Activated effector memory CD4-positive, alpha-beta T cell treated with anti-CD3 and anti-CD28 coated beads, Interleukin-2, amount 50 U/mL, for 16 hours (primary cell): ENCODE data around the gene SVOP.
"Not testable (repeated sequence)": the region's sequence is repeated elsewhere in the genome, so short reads cannot be mapped to it uniquely, and the experiment has no call there.

Experiments used
- DNase-seq: peaks from one replicate; pipeline ENCODE4 v3.0.0-alpha.2; 2020

SVOP gene

DNA sequence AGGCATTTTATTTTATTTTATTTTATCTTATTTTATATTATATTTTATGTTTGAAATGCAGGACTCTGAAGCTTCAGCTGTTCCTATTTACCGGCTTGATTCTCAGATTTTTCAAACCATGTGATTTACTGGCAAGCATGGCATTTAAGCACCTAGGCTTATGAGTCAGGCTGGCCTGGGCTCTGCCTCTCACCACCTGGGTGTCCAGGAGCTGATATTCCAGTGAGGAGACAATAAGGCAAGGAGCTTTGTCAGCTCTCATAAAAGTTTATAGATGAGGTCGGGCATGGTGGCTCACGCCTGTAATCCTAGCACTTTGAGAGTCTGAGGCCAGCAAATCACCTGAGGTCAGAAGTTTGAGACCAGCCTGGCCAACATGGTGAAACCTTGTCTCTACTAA, 138.9 kb downstream of the SVOP start:
- no peak for DNase-seq

DNA sequence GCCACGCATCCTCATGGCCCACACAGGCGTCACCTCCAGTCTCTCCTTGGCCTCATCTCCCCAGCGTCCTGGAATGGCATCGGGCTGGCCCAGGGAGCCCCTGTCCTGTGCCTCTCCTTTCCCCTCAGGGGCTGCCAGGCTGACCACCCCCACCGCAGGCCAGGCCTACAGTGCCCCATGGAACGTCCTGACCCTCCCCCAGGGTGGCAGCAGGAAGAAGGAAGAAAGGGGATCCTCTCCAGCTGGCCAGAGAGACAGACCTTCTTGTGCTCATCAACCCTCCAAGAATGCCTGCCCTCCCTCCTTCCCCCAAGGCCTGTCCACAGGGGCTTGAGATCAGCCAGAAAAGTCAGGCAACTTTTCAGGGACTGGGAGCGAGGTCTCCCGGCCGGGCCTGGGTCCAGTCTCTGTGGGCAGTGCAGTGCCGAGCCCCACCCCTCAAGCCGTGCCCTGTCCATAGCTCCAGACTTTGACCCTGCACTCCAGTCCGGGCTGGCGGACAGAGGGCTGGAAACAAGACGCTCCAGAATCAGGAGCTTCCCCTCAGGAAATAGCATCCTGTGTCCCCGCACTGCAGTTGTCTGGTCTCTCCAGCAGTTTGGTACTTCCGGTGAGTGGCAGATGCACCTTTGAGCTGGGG, 141.1 kb downstream of the SVOP start, which contains the start of gene DAO:
DAO (plus strand) TSS at position 478 of the 640 bp plus-strand sequence. CDS start 4,915 bp downstream, outside the sequence.
- DNase-seq = no peak

DNA sequence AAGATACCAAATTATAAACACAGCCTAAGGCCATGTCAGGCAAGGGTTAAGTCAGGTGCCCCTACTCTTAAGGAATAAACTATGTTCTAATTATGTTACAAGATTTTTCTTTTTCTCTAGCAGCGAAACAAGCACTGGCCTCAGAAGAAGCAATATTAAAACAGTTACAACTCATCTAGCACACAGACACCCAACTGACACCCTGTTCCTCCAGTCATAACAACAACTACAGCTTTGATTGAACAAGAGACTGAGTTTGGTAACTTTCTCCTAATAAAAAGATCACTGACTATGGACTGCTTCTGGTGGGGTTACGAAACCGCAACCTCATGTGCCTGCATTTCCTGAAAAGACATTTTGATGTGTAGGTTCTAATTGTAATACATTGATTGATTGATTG, 144.3 kb downstream of the SVOP start:
- no peak for DNase-seq

DNA sequence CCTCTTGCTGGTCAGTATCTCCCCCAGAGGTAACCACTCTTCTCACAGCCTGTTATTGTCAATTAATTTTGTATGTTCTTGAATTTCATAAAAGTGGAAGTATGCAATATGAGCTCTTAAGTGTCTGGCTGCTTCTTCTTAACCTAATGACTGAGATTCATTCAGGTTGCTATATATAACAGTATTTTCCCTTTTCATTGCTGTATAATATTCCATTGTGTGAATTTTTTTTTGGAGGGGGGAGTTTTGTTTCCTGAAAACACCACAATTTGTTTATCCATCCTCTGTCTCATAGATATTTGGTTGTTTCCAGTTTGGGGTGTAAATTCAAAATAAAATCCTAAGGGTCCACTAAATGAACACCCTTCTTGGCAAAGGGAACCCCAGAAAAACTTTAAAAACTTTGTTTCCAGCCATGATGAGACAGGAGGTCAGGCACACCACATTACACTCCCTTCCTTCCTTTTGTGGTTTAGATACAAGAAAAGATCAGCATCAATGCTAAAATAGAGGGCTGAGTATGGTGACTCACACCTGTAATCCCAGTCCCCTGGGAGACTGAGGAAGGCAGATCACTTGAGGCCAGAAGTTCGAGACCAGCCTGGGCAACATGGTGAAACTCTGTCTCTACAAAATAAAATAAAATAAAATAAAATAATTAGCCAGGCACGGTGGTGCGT, 145.0 kb downstream of the SVOP start:
- DNase-seq = no peak

DNA sequence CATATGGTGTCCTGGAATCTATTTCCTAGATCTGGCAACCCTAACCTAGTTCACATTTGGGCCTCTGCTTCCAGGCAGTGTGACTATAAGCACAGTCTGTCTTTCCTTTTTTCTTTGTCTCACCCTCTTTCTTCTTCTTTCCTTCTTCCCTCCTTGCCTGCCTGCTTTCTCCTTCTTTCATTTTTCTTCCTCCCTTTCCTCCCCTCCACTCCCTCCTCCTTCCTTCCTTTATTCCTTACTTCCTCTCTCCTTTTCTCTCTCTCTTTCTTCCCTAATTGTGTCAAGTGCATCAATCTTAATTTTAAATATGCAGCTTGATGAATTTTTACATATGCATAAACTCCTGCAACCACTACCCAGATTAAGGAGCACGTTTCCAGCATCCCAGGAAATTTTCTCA, 145.6 kb downstream of the SVOP start:
- no peak for DNase-seq

DNA sequence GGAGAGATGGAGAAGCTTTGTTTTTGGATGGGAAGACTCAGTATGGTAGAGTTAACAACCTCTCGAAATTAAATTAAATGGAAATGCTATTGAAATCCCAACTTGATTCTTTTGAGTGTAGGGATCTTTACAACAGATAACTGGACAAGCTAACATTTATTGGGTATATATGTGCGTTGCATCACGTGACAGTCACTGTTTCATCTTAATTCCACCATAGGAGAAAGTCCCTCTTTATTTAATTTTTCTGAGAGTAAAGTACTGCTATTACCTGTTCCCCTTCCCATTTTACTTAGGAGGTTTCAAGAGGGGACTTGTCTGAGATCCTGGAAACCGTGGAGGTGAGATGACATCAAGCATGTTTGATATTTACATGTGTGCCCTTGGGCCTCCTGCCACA, 152.1 kb downstream of the SVOP start:
- no peak for DNase-seq

DNA sequence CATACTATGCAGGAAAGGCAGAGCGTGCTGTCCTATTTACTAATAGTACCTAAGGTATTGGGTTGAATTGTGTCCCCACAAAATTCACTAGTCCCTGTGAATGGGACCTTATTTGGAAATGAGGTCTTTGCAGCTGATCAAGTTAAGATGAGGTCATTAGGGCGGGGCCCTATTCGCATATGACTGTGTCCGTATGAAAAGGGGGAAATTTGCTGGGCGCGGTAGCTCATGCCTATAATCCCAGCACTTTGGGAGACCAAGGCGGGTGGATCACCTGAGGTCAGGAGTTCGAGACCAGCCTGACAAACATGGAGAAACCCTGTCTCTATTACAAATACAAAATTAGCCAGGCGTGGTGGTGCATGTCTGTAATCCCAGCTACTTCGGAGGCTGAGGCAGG, 154.8 kb downstream of the SVOP start:
- DNase-seq = not testable (repeated sequence)

DNA sequence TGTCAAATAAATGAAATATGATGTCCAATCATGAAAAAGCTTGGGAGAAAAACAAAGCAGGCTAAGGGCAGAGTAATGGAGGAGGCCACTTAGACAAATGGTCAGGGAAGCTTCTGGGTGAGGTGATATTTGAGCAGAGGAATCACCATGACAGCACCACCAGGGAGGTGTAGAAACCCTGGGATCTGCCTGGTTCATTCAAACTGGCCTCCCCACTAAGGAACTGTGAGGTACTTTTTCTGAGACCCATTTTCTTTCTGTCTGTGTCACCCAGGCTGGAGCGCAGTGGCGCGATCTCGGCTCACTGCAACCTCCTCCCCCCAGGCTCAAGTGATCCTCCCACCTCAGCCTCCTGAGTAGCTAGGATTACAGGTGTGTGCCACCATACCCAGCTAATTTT, 155.7 kb downstream of the SVOP start:
- DNase-seq = no peak

DNA sequence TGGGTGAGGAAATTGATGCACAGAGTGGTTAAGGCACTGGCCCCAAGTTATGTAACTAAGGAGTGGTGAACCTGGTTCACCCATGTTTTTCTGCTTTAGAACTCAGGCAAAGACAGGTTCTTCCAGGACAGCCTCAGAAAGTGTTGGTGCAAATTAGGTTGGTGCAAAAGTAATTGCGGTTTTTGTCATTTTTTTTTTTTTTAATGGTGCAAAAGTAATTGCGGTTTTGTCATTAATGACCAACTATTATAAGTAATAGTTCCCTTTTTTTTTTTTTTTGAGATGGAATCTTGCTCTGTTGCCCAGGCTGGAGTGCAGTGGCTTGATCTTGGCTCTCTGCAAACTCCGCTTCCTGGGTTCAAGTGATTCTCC, 158.3 kb downstream of the SVOP start:
- no peak for DNase-seq

DNA sequence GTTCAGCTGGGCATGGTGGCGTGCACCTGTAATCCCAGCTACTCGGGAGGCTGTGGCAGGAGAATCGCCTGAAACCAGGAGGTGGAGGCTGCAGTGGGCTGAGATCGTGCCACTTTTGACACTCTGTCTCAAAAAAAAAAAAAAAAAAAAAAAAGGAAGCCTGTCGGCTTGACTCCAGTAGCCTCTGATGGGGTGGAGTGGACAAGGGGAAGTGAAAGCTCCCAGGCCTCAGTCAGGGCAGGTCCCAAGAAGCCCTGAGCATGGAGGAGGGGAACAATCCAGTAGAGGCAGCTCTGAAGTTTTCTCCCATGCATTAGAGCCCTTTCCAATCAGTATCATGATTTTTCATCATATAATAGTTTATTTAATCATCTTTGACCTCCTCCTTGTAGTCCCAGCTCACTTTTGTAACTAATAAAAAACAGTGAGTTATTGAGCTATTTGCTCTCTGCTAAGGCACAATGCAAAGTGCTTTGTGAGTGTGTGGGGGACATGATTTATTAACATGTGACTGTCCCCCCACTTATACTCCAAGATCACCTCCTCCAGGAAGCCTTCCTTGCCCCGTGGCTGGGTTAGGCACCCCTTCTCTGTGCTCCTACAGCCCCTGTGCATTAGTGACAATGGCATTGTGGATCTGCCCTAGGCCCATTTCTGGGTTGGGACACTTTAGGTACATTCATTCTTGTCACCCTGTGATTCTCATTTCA, 158.8 kb downstream of the SVOP start:
- DNase-seq = no peak

DNA sequence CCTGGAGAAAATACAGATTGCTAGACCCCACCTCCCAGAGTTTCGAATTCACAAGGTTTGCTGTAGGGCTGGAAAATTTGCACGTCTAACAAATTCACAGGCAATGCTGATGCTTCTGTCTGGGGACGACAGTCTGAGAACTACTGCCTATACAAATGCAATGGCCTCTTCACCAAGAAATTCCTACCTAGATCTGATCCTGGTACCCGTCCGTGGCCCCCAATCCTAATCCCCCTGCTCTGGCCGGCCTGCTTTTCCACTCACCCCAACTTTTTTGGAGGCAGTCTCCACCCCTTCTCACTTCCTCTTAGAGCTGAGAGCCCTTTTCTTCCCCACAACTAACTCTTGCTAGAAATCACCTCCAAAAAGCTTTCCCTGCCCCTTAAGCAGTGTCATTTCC, 160.4 kb downstream of the SVOP start:
- DNase-seq = no peak

DNA sequence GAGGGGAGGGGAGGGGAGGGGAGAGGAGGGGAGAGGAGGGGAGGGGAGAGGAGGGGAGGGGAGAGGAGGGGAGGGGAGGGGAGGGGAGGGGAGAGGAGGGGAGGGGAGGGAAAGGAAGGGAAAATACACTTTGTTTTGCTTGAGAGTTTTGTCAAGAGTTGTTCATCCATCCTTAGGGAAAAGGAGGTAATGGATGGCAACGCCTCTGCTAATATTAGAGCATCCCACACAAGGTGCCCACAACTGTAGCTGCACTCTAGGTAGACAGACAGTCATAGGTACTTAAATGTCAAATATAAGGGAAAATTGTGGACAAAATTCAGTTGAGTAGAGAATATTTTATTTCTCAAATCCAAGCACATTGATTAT, 161.0 kb downstream of the SVOP start:
- no peak for DNase-seq

DNA sequence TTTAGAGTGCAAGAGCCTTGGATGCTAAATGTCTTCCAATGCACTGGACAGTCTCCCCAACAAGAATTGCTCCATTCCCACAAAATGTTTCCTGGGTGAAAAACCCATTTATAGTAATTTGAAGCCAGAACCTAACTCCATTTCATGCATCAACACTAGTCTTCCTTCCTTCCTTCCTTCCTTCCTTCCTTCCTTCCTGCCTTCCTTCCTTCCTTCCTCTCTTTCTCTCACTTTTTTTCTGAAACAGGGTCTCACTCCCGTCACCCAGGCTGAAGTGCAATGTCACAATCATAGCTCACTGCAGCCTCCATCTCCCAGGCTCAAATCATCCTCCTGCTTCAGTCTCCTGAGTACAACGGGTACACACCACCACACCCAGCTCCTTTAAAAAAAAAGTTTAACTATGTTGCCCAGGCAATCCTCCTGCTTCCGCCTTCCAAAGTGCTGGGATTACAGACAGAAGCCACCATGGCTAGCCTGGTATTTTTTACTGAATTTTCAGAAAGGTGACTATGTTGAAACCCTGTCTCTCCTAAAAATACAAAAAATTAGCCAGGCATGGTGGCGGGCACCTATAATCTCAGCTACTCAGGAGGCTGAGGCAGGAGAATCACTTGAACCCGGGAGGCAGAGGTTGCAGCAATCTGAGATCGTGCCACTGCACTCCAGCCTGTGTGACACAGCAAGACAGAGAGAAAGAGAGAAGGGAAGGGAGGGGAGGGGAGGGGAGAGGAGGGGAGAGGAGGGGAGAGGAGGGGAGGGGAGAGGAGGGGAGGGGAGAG, 161.5 kb downstream of the SVOP start:
- not testable (repeated sequence) for DNase-seq

DNA sequence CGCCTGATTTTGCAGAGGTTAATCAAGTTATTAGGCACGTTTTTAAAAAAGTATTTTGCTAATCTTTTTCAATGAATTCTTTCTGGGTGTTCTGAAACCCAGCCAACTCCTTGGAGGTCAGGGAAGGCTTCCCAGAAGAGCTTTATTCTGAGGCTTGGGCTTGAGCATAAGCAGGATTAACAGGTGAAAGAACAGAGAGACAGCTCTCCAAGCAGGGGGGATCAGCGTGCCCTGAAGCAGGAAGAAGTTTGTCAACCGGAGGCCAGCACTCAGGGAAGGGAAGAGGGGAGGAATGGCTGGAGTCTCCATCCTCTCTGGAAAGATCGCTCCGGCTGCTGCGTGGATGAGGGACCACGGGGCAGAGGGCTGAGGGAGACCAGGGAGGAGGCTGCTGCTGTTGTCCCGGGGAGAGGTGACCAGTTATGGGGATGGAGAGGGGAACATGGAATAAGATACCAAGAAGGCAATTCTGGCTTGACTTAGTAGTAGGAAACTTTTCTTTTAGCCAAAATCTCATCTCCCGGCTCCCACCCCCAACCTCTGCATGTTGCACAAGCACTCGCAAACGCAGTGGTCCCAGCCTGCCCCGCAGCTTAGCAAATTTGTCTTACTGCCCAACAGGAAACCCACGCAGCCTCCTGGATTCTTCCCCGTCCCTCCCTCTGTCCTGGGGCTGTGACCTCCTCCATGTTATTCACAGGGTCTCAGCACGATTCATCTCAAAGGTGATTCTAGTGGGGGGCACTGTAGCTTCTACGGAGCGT, 162.4 kb downstream of the SVOP start:
- no peak for DNase-seq
